CD14-positive monocyte (primary cell): ENCODE measurements around the gene XCR1. TPM values are rescaled to one million over a fixed set of nuclear protein-coding genes. Genes with fewer than 3 reads are reported as not detected.

Experiments used
- DNase-seq, 3 donors: peaks; one replicate each; pipeline ENCODE4 v3.0.0-alpha.2; 2011 to 2022
- H2AFZ ChIP-seq: 2 replicates; pipeline ENCODE4 v1.6.0; 2012; ENCODE audit warnings: mild to moderate bottlenecking, low read depth, low read length, inconsistent platforms; ENCODE audit not compliant: insufficient read depth, poor library complexity, severe bottlenecking
- H3K27ac ChIP-seq, 2 donors: 1 replicate in 1 of 2; 2 replicates in 1 of 2; pipeline ENCODE4 v1.5.1; 2012 to 2013; ENCODE audit warnings: low read length in 2 of 2, control low read depth in 1 of 2, inconsistent platforms in 1 of 2, low read depth in 1 of 2, mild to moderate bottlenecking in 1 of 2
- H3K27me3 ChIP-seq, 2 donors: one replicate each; pipeline versions ENCODE4 v1.6.0 to v1.6.1; 2011 to 2013; ENCODE audit warnings: low read length in 2 of 2; ENCODE audit not compliant: control insufficient read depth in 2 of 2, insufficient read depth in 2 of 2
- H3K36me3 ChIP-seq, 2 donors: replicated peaks in 1 of 2; 1 replicate in 1 of 2; 2 replicates in 1 of 2; pipeline versions ENCODE4 v1.5.1 to v1.6.1; 2012 to 2013; ENCODE audit warnings: low read length in 2 of 2, control low read depth in 1 of 2, inconsistent platforms in 1 of 2, mild to moderate bottlenecking in 1 of 2; ENCODE audit not compliant: insufficient read depth in 2 of 2, control insufficient read depth in 1 of 2
- H3K4me1 ChIP-seq, 2 donors: 1 replicate in 1 of 2; 2 replicates in 1 of 2; pipeline versions ENCODE4 v1.5.1 to v1.6.1; 2012 to 2013; ENCODE audit warnings: low read length in 2 of 2, control low read depth in 1 of 2, inconsistent platforms in 1 of 2, mild to moderate bottlenecking in 1 of 2, moderate library complexity in 1 of 2; ENCODE audit not compliant: insufficient read depth in 2 of 2, control insufficient read depth in 1 of 2
- H3K4me2 ChIP-seq: replicated peaks from 2 replicates; pipeline ENCODE3; 2012; ENCODE audit warnings: low read length, moderate library complexity, mild to moderate bottlenecking; ENCODE audit not compliant: poor library complexity, severe bottlenecking; ENCODE audit errors: extremely low read depth
- H3K4me3 ChIP-seq, 3 experiments: fragments of 200-600 bp in 1 of 3; sonication (generic) in 1 of 3; replicated peaks in 1 of 3; 1 replicate in 2 of 3; 2 replicates in 1 of 3; pipeline ENCODE4 v1.5.1; 2011 to 2013; ENCODE audit warnings: low read length in 3 of 3, mild to moderate bottlenecking in 3 of 3, control low read depth in 2 of 3, low read depth in 2 of 3, inconsistent platforms in 1 of 3, moderate library complexity in 1 of 3
- H3K79me2 ChIP-seq: 2 replicates; pipeline ENCODE4 v1.6.0; 2012; ENCODE audit warnings: mild to moderate bottlenecking, control low read depth, inconsistent platforms, low read length, moderate library complexity; ENCODE audit not compliant: insufficient read depth
- H3K9ac ChIP-seq: 2 replicates; pipeline ENCODE4 v1.6.0; 2017; ENCODE audit warnings: low read length, mild to moderate bottlenecking; ENCODE audit not compliant: insufficient read depth, poor library complexity, severe bottlenecking
- H3K9me3 ChIP-seq, 2 donors: replicated peaks in 1 of 2; 1 replicate in 1 of 2; 2 replicates in 1 of 2; pipeline versions ENCODE4 v1.5.1 to v1.6.1; 2012 to 2013; ENCODE audit warnings: low read length in 2 of 2, control low read depth in 1 of 2; ENCODE audit not compliant: control insufficient read depth in 1 of 2, insufficient read depth in 1 of 2
- H4K20me1 ChIP-seq: 2 replicates; pipeline ENCODE4 v1.6.0; 2012; ENCODE audit warnings: mild to moderate bottlenecking, low read length, control low read depth, moderate library complexity; ENCODE audit not compliant: insufficient read depth
- H3K27ac Mint-ChIP-seq, 7 donors: one replicate each; pipeline ENCODE4 v1.8.0; 2020; ENCODE audit warnings: mild to moderate bottlenecking in 7 of 7, mixed read lengths in 7 of 7, moderate library complexity in 6 of 7, inconsistent platforms in 2 of 7
- H3K27me3 Mint-ChIP-seq, 3 donors: one replicate each; pipeline ENCODE4 v1.8.0; 2021 to 2022; ENCODE audit warnings: low read depth in 3 of 3, mild to moderate bottlenecking in 3 of 3, mixed read lengths in 3 of 3, moderate library complexity in 3 of 3, inconsistent platforms in 1 of 3
- H3K36me3 Mint-ChIP-seq, 2 donors: one replicate each; pipeline ENCODE4 v1.8.0; 2020; ENCODE audit warnings: mixed read lengths in 2 of 2, inconsistent platforms in 1 of 2, mild to moderate bottlenecking in 1 of 2
- H3K4me1 Mint-ChIP-seq: one replicate; pipeline ENCODE4 v1.8.0; 2020; ENCODE audit warnings: mild to moderate bottlenecking, mixed read lengths
- H3K4me3 Mint-ChIP-seq, 2 donors: one replicate each; pipeline ENCODE4 v1.8.0; 2020; ENCODE audit warnings: mild to moderate bottlenecking in 2 of 2, mixed read lengths in 2 of 2, moderate library complexity in 1 of 2
- H3K9me3 Mint-ChIP-seq, 7 donors: one replicate each; pipeline ENCODE4 v1.8.0; 2020 to 2022; ENCODE audit warnings: mixed read lengths in 7 of 7, mild to moderate bottlenecking in 6 of 7, moderate library complexity in 6 of 7, inconsistent platforms in 2 of 7
- CTCF ChIP-seq: fragments of 200-600 bp; IDR thresholded peaks from one replicate; pipeline ENCODE4 v1.8.0; 2022; ENCODE audit warnings: antibody characterized with exemption, mild to moderate bottlenecking
- WGBS: methylation state at CpG from one replicate; pipeline ENCODE4 v1.1.5; 2013; ENCODE audit warnings: missing lambda C conversion rate; ENCODE audit not compliant: insufficient coverage; 5-methylcytosine and 5-hydroxymethylcytosine counted together
- intact Hi-C, 2 donors: fragments of 100-400 bp; cut with micrococcal nuclease; formaldehyde crosslinking; loops; one replicate each; pipeline versions ENCODE4 v1.15.0 to v1.15.1; 2023
- polyA plus RNA-seq, 3 donors: library from polyadenylated mRNA; depleted of rRNA in 1 of 3; unstranded in 2 of 3; stranded (reverse) in 1 of 3; fragments of 300-500 nt in 2 of 3; fragments of >200 nt in 1 of 3; fragmentation: Illumina TruSeq in 2 of 3; gene quantifications; 1 replicate in 2 of 3; 2 replicates in 1 of 3; pipeline ENCODE4 v1.2.3, GENCODE V29; 2012 to 2021

XCR1 gene
- polyA plus RNA-seq, 3 donors: 0.03 to 0.05 TPM; not detected in 1

GRCh38 chr3:45995236-45996192, 31.8 kb downstream of the XCR1 start, which contains the start of gene FYCO1:
FYCO1 (minus strand) TSS chr3:45995824; CDS start chr3:45984910, 10,914 bp downstream.
- peak within 1 kb of the TSS; percentile 90 for H2AFZ ChIP-seq
- DNase-seq: peak; percentile 89 to 91 (median 89)
- H3K27me3 Mint-ChIP-seq: peaks cover 0 to 3% (median 0%) of the 10 kb centered on the region in 3 donors
- H3K27ac Mint-ChIP-seq: peak within 1 kb of the TSS; percentile 89 to 96 (median 93)
- H3K9ac ChIP-seq: peak within 1 kb of the TSS; percentile 99
- WGBS: 2% methylated on average over 63 of the region's 67 CpGs
- H3K27me3 ChIP-seq: no peaks in the 10 kb centered on the region
- peak within 1 kb of the TSS; percentile 76 for H3K4me2 ChIP-seq
- peaks cover 8 to 11% of the 10 kb centered on the region in 2 donors for H3K36me3 Mint-ChIP-seq
- peaks cover 46 to 51% of the 10 kb centered on the region in 2 donors for H3K4me1 ChIP-seq
- H4K20me1 ChIP-seq: peaks cover 23% of the 10 kb centered on the region
- intact Hi-C loops: no loop called here
- peaks cover 48% of the 10 kb centered on the region for H3K4me1 Mint-ChIP-seq
- no peaks in the 10 kb centered on the region for H3K9me3 Mint-ChIP-seq
- no peak for TF ChIP-seq CTCF
- peak within 1 kb of the TSS; percentile 92 to 93 for H3K27ac ChIP-seq
- peak within 1 kb of the TSS; percentile 79 to 97 (median 85) for H3K4me3 ChIP-seq
- no peaks in the 10 kb centered on the region for H3K9me3 ChIP-seq
- H3K36me3 ChIP-seq: no peaks in the 10 kb centered on the region
- peaks cover 44% of the 10 kb centered on the region for H3K79me2 ChIP-seq
- H3K4me3 Mint-ChIP-seq: peak within 1 kb of the TSS; percentile 81 to 95

- H2AFZ ChIP-seq: peak overlapping the region; percentile 90
- H4K20me1 ChIP-seq: peaks cover 30% of the 10 kb centered on the region
- Mint-ChIP-seq H3K4me3 (peak overlapping the region; percentile 81 to 95), H3K4me1 (peaks cover 56% of the 10 kb centered on the region), H3K27ac (peak overlapping the region; percentile 89 to 96 (median 93)), H3K27me3 (peaks cover 0 to 3% (median 0%) of the 10 kb centered on the region in 3 donors), H3K9me3 (no peaks in the 10 kb centered on the region), H3K36me3 (peaks cover 17% of the 10 kb centered on the region in 2 donors)
- no peaks in the 10 kb centered on the region for H3K27me3 ChIP-seq
- intact Hi-C loops: no loop called here
- WGBS: 0% methylated on average over 2 of the region's 16 CpGs
- H3K36me3 ChIP-seq: no peaks in the 10 kb centered on the region
- no peak for TF ChIP-seq CTCF
- H3K79me2 ChIP-seq: peaks cover 44% of the 10 kb centered on the region
- H3K4me3 ChIP-seq: peak overlapping the region; percentile 79 to 97 (median 85)
- H3K9ac ChIP-seq: peak overlapping the region; percentile 99
- no peak for DNase-seq
- no peaks in the 10 kb centered on the region for H3K9me3 ChIP-seq
- H3K4me1 ChIP-seq: peaks cover 46 to 52% of the 10 kb centered on the region in 2 donors
- H3K4me2 ChIP-seq: peak overlapping the region; percentile 76
- peak overlapping the region; percentile 92 to 93 for H3K27ac ChIP-seq
Measured at GRCh38 chr3:45994419-45995235, 32.7 kb downstream of the XCR1 start.
